ENCODE results near the gene CHD6. TPM values are rescaled to one million over a fixed set of nuclear protein-coding genes. Genes with fewer than 3 reads are reported as not detected.

CHD6 gene
- total and polyA plus RNA-seq, 2 of the 13 experiments (the other 11 are each of a cell fraction or from before 2014, with no cell fraction given): 14.4 to 52.0 TPM

DNA sequence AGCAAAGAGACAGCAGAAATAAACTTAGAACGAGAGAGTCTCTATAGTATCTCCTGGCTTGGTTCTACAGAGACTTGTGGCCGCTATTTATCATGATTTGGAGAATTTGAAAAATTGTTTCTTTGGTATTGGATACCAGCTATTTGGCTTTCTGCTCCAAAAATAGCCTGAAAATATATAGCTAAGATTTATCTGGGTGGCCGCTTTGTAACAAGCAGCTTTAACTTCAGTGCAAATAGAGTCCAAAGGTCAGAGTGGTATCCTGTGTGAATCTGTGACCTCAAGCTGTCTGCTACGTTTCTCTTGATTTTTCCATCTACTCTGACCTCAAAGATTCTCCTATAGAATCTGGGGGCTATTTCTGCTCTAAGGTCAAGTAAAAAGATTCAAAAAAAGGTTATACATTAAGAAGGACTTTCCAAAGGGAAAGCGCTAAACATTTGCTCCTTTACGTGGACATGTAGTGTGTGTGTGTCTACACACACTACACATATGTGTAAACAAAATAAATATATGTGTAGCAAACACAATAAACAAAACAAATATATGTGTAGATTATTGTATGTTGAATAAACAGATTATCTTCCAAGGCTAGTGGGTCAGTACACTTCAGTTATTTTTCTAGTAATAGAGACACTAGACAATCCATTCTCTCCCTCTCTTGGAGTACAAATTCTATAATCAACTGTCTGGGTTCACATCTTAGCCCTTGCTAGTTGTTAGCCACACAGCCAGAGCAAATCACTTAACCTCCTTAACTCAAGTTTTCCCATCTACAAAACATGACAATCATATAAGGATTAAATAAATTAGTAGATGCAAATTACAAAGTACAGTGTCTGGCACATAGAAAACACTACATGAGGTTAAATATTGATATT, 40.8 kb downstream of the CHD6 start (continued):
- TF ChIP-seq ZNF570 (CRISPR knock-in tag; IDR thresholded peaks at IDR 0.05; ENCODE audit: borderline replicate concordance) (no peak), JUNB (CRISPR knock-in tag; IDR thresholded peaks at IDR 0.05; ENCODE audit: borderline replicate concordance) (no peak), STAG1 (CRISPR knock-in tag; IDR thresholded peaks at IDR 0.05) (no peak), ZNF329 (CRISPR knock-in tag; IDR thresholded peaks at IDR 0.05; ENCODE audit: low read depth) (no peak), REPIN1 (CRISPR knock-in tag; IDR thresholded peaks at IDR 0.05; ENCODE audit: borderline replicate concordance, low read depth) (no peak), ZNF44 (CRISPR knock-in tag; IDR thresholded peaks at IDR 0.05) (no peak), GABPB1 (CRISPR knock-in tag; IDR thresholded peaks at IDR 0.05) (no peak), ZNF792 (CRISPR knock-in tag; IDR thresholded peaks at IDR 0.05) (0 out of 2 replicates have a peak, but pooled peaks have one; percentile 5), EEA1 (CRISPR knock-in tag; IDR thresholded peaks at IDR 0.05; ENCODE audit: borderline replicate concordance) (no peak), SP5 (CRISPR knock-in tag; IDR thresholded peaks at IDR 0.05; ENCODE audit: borderline replicate concordance, low read depth) (no peak), ARHGAP35 (CRISPR knock-in tag; IDR thresholded peaks at IDR 0.05; ENCODE audit: borderline replicate concordance) (no peak)
- TF ChIP-seq, protein P1, sequence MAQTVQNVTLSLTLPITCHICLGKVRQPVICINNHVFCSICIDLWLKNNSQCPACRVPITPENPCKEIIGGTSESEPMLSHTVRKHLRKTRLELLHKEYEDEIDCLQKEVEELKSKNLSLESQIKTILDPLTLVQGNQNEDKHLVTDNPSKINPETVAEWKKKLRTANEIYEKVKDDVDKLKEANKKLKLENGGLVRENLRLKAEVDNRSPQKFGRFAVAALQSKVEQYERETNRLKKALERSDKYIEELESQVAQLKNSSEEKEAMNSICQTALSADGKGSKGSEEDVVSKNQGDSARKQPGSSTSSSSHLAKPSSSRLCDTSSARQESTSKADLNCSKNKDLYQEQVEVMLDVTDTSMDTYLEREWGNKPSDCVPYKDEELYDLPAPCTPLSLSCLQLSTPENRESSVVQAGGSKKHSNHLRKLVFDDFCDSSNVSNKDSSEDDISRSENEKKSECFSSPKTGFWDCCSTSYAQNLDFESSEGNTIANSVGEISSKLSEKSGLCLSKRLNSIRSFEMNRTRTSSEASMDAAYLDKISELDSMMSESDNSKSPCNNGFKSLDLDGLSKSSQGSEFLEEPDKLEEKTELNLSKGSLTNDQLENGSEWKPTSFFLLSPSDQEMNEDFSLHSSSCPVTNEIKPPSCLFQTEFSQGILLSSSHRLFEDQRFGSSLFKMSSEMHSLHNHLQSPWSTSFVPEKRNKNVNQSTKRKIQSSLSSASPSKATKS (CRISPR knock-in tag; IDR thresholded peaks at IDR 0.05): no peak
- TF ChIP-seq, protein P2, sequence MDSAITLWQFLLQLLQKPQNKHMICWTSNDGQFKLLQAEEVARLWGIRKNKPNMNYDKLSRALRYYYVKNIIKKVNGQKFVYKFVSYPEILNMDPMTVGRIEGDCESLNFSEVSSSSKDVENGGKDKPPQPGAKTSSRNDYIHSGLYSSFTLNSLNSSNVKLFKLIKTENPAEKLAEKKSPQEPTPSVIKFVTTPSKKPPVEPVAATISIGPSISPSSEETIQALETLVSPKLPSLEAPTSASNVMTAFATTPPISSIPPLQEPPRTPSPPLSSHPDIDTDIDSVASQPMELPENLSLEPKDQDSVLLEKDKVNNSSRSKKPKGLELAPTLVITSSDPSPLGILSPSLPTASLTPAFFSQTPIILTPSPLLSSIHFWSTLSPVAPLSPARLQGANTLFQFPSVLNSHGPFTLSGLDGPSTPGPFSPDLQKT (CRISPR knock-in tag; IDR thresholded peaks at IDR 0.05; ENCODE audit: borderline replicate concordance): no peak
- TF ChIP-seq, protein P3, sequence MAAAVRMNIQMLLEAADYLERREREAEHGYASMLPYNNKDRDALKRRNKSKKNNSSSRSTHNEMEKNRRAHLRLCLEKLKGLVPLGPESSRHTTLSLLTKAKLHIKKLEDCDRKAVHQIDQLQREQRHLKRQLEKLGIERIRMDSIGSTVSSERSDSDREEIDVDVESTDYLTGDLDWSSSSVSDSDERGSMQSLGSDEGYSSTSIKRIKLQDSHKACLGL (CRISPR knock-in tag; IDR thresholded peaks at IDR 0.05): no peak
- TF ChIP-seq, protein P4, sequence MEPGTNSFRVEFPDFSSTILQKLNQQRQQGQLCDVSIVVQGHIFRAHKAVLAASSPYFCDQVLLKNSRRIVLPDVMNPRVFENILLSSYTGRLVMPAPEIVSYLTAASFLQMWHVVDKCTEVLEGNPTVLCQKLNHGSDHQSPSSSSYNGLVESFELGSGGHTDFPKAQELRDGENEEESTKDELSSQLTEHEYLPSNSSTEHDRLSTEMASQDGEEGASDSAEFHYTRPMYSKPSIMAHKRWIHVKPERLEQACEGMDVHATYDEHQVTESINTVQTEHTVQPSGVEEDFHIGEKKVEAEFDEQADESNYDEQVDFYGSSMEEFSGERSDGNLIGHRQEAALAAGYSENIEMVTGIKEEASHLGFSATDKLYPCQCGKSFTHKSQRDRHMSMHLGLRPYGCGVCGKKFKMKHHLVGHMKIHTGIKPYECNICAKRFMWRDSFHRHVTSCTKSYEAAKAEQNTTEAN (CRISPR knock-in tag; conservative IDR thresholded peaks at IDR 0.05): 0 out of 2 replicates have a peak, but pooled peaks have one; percentile 9
- TF ChIP-seq, protein P5, sequence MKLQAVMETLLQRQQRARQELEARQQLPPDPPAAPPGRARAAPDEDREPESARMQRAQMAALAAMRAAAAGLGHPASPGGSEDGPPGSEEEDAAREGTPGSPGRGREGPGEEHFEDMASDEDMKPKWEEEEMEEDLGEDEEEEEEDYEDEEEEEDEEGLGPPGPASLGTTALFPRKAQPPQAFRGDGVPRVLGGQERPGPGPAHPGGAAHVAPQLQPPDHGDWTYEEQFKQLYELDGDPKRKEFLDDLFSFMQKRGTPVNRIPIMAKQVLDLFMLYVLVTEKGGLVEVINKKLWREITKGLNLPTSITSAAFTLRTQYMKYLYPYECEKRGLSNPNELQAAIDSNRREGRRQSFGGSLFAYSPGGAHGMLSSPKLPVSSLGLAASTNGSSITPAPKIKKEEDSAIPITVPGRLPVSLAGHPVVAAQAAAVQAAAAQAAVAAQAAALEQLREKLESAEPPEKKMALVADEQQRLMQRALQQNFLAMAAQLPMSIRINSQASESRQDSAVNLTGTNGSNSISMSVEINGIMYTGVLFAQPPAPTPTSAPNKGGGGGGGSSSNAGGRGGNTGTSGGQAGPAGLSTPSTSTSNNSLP (IDR thresholded peaks at IDR 0.05; ENCODE audit: low read depth, low read length): no peak
- TF ChIP-seq, protein P6, sequence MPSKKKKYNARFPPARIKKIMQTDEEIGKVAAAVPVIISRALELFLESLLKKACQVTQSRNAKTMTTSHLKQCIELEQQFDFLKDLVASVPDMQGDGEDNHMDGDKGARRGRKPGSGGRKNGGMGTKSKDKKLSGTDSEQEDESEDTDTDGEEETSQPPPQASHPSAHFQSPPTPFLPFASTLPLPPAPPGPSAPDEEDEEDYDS (CRISPR knock-in tag; IDR thresholded peaks at IDR 0.05): 0 out of 2 replicates have a peak, but pooled peaks have one; percentile 15
- TF ChIP-seq, protein P7, sequence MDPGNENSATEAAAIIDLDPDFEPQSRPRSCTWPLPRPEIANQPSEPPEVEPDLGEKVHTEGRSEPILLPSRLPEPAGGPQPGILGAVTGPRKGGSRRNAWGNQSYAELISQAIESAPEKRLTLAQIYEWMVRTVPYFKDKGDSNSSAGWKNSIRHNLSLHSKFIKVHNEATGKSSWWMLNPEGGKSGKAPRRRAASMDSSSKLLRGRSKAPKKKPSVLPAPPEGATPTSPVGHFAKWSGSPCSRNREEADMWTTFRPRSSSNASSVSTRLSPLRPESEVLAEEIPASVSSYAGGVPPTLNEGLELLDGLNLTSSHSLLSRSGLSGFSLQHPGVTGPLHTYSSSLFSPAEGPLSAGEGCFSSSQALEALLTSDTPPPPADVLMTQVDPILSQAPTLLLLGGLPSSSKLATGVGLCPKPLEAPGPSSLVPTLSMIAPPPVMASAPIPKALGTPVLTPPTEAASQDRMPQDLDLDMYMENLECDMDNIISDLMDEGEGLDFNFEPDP (CRISPR knock-in tag; conservative IDR thresholded peaks at IDR 0.05): no peak

All from HepG2 (cell line).